GM12874 (cell line): Measurements from ENCODE around the gene CACNA1I.

Source experiments
- CTCF ChIP-seq: IDR thresholded peaks from 2 replicates; pipeline ENCODE4 v1.5.1; 2011; ENCODE audit warnings: low read depth, mild to moderate bottlenecking, control low read depth, low read length, moderate library complexity; ENCODE audit not compliant: insufficient read depth

CACNA1I gene

GRCh38 chr22:39617970-39618757, 47.6 kb downstream of the CACNA1I start:
- no peak for TF ChIP-seq CTCF

GRCh38 chr22:39618996-39619530, 48.5 kb downstream of the CACNA1I start:
- TF ChIP-seq CTCF, result no peak

GRCh38 chr22:39620924-39621690, 50.6 kb downstream of the CACNA1I start:
- TF ChIP-seq CTCF, result no peak

GRCh38 chr22:39621826-39622225, 51.3 kb downstream of the CACNA1I start:
- no peak for TF ChIP-seq CTCF

- peak; percentile 76 for TF ChIP-seq CTCF
Measured at GRCh38 chr22:39622881-39623367, 52.4 kb downstream of the CACNA1I start.

GRCh38 chr22:39623603-39624500, 53.3 kb downstream of the CACNA1I start:
- TF ChIP-seq CTCF, result no peak
